T1000 (cell line): ENCODE results near the gene MAPK9.

Source experiments
- DNase-seq: peaks from one replicate; lab custom pipeline; 2025; ENCODE audit warnings: mixed read lengths; lab: John Stamatoyannopoulos, UW

Gene MAPK9

DNA sequence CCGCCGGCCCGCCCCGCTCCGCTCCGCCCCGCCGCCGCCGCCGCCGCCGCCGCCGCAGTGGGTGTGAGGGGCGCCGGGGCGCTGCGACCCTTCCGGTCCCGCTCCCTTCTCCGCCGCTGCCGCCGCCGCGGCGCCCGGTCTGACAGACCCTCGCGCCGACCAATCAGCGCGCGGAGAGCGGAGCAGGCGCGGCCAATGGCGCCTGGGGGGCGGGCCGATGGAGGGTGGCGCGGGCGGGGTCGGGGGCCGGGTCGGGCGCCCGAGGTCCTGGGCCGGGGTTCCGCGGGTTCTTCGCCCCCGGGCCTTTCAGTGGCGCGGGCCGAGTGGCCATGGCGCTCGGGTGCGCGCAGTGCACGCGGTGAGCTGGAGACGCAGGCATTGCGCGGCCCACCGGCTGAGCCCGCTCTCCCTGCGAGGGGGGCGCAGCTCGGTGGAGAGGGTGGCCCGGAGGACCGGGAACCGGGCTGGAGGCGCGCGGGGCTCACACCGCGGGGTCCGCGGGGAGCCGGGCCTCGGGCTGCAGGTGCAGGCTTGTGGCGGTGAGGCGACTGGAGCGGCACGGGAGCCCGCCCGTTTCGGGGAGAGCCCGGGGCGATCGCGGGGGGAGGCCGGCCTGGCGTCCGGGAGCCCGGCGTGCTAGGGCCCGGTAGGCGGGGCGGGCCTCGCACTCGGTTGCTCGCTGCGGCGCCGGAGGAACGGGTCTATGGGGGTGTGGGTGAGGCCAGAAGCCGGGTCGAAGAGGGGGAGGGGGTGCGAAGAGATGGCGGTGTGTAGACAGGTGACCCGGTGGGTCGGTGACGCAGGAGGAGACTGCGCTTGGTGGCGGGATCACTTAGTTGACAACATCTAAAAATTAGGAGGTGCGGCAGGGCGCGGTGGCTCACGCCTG lies at the start of gene MAPK9:
Gene MAPK9, minus strand, starts transcription at position 141 of the 889 bp plus-strand sequence. CDS start 11,522 bp downstream, outside the sequence.
- DNase-seq = peak; percentile 64

DNA sequence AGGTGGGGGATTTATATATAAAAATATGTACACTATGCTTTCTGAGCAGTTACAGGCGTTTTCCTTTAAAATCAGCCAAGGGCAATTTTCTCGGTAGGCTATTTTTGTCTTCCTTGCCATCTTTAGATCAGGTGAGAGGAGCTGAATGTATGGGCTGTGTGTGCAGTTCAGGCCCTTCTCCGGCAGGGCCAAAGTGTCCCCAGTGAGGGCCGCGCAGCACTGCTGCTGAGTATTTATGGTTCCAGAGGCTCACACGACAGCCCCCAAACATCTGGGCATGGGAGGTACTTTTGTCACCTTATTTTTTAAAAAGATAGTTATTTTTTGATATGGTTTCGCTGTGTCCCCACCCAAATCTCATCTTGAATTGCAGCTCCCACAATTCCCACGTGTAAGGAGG lies 49.7 kb upstream of the MAPK9 start:
- DNase-seq = no peak

DNA sequence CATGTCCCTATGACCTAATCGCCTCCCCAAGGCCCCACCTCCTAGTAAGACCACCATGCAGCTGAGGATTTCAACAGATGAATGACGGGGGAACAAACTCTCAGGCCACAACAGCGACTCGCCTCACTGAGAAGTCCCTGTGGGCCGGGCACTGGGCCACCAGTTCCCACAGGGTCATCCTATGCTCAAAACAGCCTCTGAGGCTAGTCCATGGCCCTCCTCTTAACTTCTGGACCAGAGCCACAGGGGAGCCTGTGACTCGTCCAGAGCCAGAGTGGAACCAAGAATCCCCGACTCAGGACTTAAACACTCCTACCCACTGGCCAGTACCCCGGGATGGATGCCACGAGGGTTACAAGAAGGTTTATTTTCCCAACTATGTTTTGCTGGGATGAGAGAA lies 49.0 kb upstream of the MAPK9 start:
- no peak for DNase-seq

DNA sequence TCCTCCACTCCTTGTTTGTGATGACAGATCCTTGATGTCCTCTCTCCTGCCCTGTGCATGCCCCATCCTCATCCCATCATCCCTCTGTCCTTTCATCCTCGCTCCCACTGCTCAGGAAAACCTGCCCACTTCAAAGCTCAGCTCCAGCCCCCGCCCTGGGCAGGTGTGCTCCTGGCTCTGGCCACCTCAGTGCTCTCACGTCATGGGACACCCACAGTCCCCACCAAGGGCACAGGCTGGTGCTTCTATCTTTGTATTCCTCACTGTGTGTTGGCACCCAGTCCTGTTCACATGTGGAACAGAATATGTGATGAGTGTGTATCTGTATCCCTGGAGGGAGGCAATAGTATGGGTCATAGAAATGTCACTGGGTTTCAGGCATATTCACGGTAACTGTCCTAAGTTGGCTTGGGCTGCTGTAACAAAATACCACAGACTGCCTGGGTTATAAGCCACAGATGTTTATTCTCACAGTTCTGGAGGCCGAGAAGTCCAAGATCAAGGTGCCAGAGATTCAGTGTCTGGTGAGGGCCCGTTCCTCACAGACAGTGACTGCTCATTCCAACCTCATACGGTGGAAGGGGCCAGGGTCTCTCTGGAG lies 47.8 kb upstream of the MAPK9 start:
- no peak for DNase-seq

DNA sequence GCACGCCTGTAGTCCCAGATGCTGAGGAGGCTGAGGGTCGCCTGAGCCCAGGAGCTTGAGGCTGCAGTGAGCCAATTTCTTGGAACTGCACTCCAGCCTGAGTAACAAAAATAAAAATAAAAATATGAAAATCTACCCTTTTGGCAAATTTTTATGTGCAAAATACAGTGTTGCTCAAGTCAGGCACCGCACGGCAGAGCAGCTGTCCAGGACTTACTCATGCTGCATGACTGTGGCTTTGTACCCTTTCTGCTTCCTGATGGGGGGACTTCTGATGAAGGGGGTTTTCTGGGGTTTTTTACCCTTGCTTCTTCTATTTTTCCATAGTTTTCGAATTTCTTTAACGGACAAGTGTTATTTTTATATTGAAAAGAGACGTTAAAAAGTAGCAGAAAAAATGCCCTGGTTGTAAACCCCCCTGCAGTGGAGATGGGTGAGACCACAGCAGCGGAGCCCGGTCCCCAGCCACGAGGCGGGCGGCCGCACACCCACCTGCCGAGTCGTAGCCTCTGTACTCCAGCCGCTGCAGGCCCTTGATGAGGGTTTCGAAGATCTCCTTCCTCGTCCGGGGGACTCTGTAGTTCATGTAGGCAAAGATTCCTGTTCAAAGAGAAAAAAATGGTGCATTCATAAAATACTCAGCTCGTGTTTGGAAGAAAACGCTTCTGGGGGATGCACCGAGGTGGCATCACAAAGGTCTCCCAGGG lies 46.3 kb upstream of the MAPK9 start:
- DNase-seq = no peak

DNA sequence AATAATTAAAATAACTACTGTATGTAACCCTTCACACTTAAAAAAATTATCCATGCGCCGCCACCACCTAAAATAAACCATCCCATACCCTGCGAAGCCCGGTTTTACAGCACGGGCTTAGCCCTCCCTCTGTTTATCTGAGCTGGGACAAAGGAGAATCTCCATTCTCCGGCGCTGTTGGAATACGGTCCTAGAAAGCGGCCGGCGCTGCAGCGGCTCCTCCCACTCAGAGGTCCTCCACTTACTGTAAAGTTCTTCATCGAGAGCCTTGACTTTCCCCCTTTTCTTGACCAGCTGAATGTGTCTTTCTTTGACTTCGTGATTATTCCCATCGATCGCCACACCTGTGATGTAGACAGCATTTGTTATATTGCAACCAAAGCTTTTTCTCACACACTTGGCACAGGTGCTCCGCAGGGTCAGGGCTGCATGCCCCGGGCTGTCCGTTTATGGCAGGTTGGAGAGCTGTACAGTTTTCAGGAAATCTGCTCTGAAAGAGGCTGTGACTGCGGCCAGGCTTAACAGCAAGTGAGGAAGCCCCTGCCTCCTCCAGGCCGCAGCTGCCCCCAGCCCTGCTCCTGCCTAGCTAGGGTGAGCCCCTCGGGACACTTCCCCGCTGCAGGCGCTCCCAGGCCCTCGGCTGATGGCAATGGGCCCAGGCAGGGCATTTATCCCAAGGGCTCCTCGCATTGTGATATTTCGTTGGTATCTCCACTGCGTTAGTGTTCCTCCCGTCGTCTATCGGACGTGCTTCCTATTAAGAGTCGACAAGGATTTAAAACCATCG lies 44.5 kb upstream of the MAPK9 start:
- DNase-seq = no peak

DNA sequence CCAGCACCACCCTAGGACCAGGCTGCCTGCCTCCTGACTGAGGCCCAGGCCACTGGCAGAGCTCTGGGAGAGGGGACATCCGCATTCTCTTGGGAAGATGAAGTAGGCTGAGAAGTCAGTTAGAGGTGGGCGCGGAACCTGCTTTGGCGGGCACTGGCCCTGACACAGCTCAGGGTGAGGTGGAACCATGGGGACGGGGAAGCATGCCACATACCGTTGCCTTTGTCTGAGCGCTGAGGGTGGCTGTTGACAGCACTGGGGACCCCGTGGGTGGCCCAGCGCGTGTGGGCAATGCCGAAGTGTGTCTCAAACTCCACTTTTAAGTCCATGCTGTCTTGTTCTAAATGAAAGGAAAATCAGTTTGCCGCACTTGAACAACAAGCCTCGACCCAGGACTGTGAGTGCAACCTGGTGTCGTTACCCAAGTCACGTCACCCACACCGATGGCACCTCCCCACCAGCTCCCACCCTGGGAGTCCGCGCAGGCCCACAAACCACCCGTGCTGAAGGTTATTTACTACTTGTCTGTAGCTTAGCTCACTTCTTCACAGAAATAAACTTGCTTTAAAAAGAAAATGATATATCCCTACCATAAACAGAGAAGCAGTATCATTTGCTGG lies 43.8 kb upstream of the MAPK9 start:
- no peak for DNase-seq

DNA sequence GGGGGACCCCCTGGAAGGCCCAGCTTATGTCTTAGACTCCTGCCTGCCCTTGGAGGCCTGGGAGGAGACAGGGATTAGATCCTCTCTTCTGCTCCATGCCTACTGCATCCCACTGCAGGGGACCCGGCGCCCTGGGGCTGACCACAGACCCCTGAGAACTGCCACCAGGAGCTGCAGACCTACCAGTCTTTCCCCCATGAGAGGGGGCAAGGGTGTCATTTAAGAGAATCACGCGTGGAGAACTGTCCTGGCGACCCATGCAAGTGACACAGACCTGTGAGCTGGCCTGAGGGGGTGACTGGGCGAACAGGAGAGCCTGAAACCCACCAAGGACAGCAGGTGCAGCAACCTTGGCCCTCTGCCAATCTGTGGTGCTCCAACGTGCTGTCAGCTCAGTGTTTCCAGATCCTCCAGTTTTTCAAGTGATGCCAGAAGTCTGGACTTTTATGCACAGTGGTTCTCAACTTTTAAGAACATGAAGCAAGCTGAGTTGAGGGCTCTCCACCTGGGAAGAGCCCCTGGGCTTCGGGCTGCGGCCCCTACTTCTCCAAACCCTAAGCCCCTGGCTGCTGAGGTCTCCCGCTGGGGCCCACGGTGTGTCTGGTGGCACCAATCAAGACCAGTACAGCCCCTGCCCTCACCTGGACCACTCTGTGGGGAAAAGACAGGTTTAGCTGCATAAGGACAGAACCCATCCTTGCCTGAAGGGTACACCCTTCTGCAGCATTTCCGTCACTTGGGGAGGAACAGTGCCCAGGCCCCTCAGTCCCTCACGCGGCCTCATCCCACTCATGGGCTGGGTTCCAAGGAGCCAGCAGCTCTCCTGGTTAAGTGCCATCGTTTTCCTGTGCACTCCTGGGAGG lies 43.1 kb upstream of the MAPK9 start:
- no peak for DNase-seq

DNA sequence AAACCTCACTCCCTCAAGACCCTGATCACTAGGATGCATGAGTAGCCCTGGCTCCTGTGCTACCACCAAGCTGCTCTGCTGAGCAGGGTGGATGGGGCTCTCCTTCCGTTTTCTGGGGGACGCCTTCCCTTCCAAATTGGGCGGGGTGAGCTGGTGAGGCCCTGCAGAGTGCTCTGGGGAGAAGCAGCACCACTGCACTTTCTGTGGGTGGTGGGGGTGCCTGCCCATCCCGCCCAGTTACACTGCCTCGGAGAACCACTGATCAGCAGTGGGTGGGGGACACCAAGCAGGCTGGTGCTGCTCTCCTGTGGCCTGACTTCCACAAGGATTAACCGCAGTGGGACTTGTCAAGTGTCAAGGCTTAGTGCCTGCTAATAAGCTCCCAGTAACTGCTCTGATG lies 42.3 kb upstream of the MAPK9 start:
- DNase-seq = no peak

DNA sequence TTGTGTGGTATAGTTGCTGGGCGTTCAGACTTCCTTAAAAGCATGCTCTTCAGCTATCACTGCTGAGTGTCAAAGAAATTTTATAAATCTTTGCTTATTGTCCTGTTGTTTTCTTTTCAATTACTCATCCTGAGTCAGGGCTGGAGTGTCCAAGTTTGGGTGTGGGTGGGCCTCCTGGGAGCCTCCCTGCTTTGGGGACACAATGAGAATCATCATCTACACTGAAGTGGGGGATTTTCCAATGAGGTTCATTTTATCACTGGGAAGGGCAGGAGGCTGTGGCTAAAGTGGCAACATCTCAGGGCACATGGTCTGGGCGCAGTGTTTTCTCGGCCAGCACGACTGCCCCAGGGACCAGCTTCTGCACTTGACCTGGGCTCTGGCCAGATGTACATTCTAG lies 41.8 kb upstream of the MAPK9 start:
- DNase-seq = peak; percentile 22

DNA sequence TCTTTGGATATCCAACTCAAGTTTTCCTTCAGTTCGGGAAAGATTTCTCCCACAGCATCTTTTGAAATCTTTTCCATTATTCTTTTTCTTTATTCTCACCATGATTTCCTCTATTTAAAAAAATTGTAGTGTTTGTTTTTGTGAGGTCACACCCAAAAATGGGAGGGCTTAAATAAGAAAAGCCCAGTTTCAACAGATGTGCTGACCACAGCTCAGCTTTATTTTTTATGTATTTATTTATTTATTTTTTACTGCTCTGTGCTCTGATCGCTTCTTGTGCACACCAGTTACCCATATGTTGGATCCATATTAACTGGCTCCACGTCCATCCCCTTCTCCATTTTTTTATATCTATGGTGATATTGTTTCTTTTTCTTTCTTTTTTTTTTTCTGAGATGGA lies 41.0 kb upstream of the MAPK9 start:
- no peak for DNase-seq

DNA sequence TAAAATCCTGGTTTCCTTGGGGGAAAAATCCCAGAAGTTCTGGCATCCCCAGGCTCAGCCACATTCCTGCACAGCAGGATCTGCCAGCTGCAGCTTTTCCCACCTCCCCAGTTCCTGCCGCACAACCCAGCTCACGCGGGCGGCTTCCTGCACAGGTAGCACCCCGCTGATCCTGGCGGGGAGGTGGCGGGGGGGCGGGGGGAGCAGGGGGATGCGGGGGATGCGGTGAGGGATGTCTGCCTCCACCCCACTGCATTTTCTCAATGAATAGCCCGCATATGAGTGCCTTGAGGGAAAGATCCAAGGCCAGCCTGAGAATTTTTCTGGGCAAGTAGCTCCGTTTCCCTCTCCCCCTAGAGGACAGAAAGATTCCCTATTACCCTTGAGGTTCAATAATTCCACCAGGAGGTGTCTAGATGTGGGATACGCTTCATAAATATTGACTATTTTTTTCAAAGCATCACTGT lies 40.2 kb upstream of the MAPK9 start:
- DNase-seq = no peak

DNA sequence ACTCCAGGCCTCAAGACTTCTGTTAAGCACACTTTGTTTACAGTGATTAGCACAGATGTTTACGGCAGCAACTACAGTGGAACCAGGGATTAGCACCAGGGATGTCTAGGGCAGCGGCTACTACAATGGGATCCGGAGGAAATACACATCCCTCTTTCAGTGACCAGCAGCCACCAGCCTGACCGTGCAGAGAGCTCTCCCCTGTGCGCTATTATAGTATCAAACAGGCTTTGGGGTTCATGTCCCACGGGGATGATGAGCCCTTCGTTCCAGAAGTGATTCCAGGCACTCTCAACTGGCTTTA lies 39.7 kb upstream of the MAPK9 start:
- no peak for DNase-seq

DNA sequence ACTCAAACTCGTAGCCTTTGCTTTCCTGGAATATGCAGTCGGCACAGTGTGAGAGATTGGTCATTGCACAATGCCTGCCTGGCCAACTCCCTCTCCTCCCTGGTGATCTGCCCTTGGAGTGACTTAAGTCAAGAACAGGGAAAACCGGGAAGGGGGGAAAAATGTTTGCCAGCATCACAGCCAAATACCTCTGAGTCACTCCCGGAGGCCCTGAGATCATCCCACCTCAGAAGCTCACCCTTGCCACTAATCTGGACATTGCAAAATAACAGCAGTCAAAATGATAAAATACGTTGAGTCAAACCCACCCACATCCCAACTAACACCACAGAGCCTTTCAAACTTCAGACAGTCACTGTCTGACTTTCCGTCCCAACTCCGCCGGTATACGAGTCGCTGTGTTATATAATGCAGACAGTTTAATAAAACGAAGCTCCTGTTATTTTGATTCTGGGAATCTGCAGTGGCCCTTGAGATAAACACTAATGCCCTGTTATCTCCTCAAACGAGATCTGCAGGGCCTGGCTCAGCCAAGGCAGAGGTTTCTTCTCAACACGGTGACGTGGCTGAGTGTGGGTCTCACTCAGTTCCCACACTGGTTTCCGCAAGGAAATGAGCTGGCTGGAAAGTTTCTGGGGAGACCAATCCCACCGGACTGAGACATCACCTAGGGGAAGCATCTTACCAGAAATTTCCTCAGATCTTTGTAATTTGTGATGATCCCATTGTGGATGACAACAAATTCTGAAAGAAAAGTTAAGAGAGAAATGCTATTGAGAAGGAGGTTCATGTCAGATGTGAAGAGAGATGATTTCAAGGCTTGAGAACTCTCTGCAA lies 39.1 kb upstream of the MAPK9 start:
- DNase-seq = peak; percentile 76

DNA sequence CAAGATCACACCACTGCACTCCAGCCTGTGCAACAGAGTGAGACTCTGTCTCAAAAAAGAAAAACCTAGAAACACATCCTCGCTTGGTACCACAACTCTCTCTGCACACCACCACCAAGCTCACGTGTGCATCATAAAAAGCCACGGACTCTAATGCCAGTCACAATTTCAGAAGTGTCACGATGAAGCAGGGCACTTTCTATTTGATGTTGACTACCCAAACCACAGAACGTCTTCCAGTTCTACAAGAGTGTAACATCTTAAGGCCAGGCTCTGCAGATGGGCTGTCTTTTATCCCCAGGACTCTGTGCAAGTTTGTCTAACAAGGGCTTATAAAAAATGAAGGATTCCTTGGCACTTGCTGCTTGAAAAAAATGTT lies 38.4 kb upstream of the MAPK9 start:
- DNase-seq = no peak

DNA sequence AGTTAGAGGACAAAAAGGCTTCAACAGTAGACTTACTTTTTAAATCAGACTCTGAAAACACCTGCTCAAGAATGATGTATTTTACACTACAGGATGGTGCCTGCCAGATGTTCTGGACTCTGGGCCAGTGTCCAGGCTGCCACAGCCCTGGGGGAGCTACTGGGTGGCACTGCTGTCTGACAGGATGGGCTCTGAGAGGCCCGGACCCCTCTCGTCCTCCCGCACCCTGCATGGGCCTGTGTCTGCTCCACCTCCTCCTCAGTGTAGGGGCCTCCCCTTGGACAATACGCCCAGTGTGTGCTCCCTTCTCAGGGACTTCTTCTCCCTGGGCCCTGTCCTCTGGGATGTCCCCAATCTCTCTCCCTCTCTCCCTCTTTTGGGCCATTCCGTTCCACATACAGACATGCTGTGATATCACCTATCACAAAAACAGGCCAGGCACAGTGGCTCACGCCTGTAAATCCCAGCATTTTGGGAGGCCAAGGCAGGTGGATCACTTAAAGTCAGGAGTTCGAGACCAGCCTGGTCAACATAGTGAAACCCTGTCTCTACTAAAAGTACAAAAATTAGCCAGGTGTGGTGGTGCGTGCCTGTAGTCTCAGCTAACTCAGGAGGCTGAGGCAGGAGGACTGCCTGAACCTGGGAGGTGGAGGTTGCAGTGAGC lies 37.9 kb upstream of the MAPK9 start:
- DNase-seq = no peak

DNA sequence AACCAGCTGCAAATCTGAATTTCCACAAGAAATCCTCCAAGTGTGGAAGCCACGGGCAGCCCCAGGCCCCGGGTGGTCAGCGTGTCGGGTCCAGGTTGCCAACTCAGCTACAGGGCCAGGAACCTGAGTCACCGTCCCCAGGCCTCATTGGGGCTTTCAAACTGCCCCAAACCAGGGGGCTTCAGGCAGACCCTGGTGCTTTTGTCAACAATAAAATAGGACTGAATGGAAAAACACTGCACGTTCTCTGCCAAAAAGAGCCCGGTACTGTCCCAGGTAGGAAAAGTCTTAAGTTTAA lies 37.2 kb upstream of the MAPK9 start:
- no peak for DNase-seq

DNA sequence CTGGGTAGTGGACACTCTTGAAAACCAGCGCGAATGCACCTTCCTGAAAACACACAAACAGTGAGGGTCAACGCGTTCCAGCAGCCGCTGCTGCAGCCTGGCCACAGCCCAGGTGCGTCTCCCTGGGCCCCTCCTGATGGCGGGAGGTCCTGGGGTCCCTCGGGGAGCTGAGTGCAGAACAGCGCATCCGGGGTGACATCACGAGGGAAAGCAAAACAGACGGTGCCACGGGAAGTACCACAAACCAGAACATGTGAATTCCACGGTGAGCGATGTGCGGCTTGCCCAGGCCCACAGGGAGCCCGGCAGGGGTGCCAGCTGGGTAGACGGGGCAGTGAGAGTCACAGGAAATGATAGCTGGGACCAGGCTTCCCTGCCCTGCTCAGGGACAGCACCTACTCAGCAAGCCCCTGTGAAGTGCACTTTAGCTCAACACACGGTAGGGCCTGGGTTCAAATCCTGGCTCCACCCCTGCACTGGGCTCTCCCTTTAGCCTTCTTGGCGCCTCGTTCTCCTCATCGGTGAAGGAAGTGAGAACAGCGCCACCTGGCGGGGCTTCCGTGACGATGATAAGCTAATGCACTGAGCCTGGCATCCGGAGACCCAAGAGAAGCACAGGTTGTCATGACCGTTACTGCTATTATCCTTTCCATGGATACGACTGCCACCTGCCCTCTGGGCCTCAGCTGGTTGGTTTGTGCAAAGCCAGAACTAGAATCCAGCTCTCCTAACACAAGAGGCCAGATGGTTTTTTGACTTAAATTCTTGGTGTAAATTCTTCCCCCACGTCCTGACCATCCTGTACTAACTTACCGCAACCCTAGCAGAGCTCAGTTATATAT lies 36.6 kb upstream of the MAPK9 start:
- no peak for DNase-seq
